ENCODE measurements around the gene IL1B.

Gene IL1B

GRCh38 chr2:112817082-112817689 lies 19.4 kb downstream of the IL1B start:
- H3K4me1 ChIP-seq (ENCODE audit: control insufficient read depth, low read depth, low read length): no peaks in the 10 kb centered on the region
- H3K18ac ChIP-seq (ENCODE audit: low read length): no peak overlapping the region
- H2BK120ac ChIP-seq (ENCODE audit: low read depth, low read length): no peak overlapping the region
- H3K27me3 ChIP-seq (ENCODE audit: insufficient read depth, low read length, poor library complexity): no peaks in the 10 kb centered on the region
- H2BK5ac ChIP-seq (ENCODE audit: low read length): no peak overlapping the region
- no peak overlapping the region for H4K5ac ChIP-seq (ENCODE audit: low read length)
- H2BK15ac ChIP-seq (replicated peaks; ENCODE audit: low read depth): no peak overlapping the region
- no peak overlapping the region for H3K23ac ChIP-seq (ENCODE audit: low read length)
- no peaks in the 10 kb centered on the region for H3K36me3 ChIP-seq (ENCODE audit: control insufficient read depth, insufficient read depth, low read length)
- no peak overlapping the region for H3K9ac ChIP-seq (ENCODE audit: low read length)
- no peak overlapping the region for H3K27ac ChIP-seq (ENCODE audit: low read depth, low read length)
- H3K4me2 ChIP-seq (ENCODE audit: low read length): no peak overlapping the region
- no peak overlapping the region for H3K4me3 ChIP-seq (ENCODE audit: low read length)
- WGBS (ENCODE audit: extremely low coverage, insufficient coverage, low lambda C conversion rate): no CpG with 5 or more reads among the region's 4 CpGs
- no peak overlapping the region for H3K56ac ChIP-seq (ENCODE audit: low read length)
- no peak overlapping the region for H2AK5ac ChIP-seq (ENCODE audit: low read length)
- H3K4ac ChIP-seq (ENCODE audit: low read depth, low read length): no peak overlapping the region
- H3K79me1 ChIP-seq (ENCODE audit: low read length): no peaks in the 10 kb centered on the region
- H4K8ac ChIP-seq (ENCODE audit: low read depth, low read length): no peak overlapping the region
- no peaks in the 10 kb centered on the region for H3K79me2 ChIP-seq (ENCODE audit: control insufficient read depth, insufficient read depth, low read length)
- peak; percentile 38 for DNase-seq

- WGBS (ENCODE audit: extremely low coverage, insufficient coverage, low lambda C conversion rate): no CpG with 5 or more reads among the region's 2 CpGs
- DNase-seq: peak; percentile 93
Measured at GRCh38 chr2:112814278-112814677, 22.3 kb downstream of the IL1B start.

GRCh38 chr2:112813280-112813966 lies 23.2 kb downstream of the IL1B start:
- no peak overlapping the region for H3K9ac ChIP-seq (ENCODE audit: low read length)
- DNase-seq: no peak
- WGBS (ENCODE audit: extremely low coverage, insufficient coverage, low lambda C conversion rate): no CpG with 5 or more reads among the region's 10 CpGs
- H2AK5ac ChIP-seq (ENCODE audit: low read length): no peak overlapping the region
- no peak overlapping the region for H3K4me2 ChIP-seq (ENCODE audit: low read length)
- H3K79me2 ChIP-seq (ENCODE audit: control insufficient read depth, insufficient read depth, low read length): no peaks in the 10 kb centered on the region
- no peak overlapping the region for H3K56ac ChIP-seq (ENCODE audit: low read length)
- H2BK120ac ChIP-seq (ENCODE audit: low read depth, low read length): peak overlapping the region; percentile 35
- H3K23ac ChIP-seq (ENCODE audit: low read length): no peak overlapping the region
- H2BK5ac ChIP-seq (ENCODE audit: low read length): no peak overlapping the region
- H3K18ac ChIP-seq (ENCODE audit: low read length): peak overlapping the region; percentile 61
- H2BK15ac ChIP-seq (replicated peaks; ENCODE audit: low read depth): no peak overlapping the region
- no peak overlapping the region for H3K4me3 ChIP-seq (ENCODE audit: low read length)
- no peaks in the 10 kb centered on the region for H3K27me3 ChIP-seq (ENCODE audit: insufficient read depth, low read length, poor library complexity)
- H3K36me3 ChIP-seq (ENCODE audit: control insufficient read depth, insufficient read depth, low read length): no peaks in the 10 kb centered on the region
- H3K27ac ChIP-seq (ENCODE audit: low read depth, low read length): no peak overlapping the region
- H4K5ac ChIP-seq (ENCODE audit: low read length): no peak overlapping the region
- no peaks in the 10 kb centered on the region for H3K79me1 ChIP-seq (ENCODE audit: low read length)
- no peak overlapping the region for H3K4ac ChIP-seq (ENCODE audit: low read depth, low read length)
- no peaks in the 10 kb centered on the region for H3K4me1 ChIP-seq (ENCODE audit: control insufficient read depth, low read depth, low read length)
- H4K8ac ChIP-seq (ENCODE audit: low read depth, low read length): no peak overlapping the region

More at GRCh38 chr2:112814278-112814677, 22.3 kb downstream of the IL1B start:
- Histone ChIP-seq H3K27ac (ENCODE audit: low read depth, low read length) (peak overlapping the region; percentile 31), H3K56ac (ENCODE audit: low read length) (no peak overlapping the region), H2AK5ac (ENCODE audit: low read length) (no peak overlapping the region), H3K4me1 (ENCODE audit: control insufficient read depth, low read depth, low read length) (no peaks in the 10 kb centered on the region), H3K79me1 (ENCODE audit: low read length) (no peaks in the 10 kb centered on the region), H4K8ac (ENCODE audit: low read depth, low read length) (no peak overlapping the region), H3K9ac (ENCODE audit: low read length) (no peak overlapping the region), H3K4me2 (ENCODE audit: low read length) (no peak overlapping the region), H3K4ac (ENCODE audit: low read depth, low read length) (no peak overlapping the region), H3K27me3 (ENCODE audit: insufficient read depth, low read length, poor library complexity) (no peaks in the 10 kb centered on the region), H3K79me2 (ENCODE audit: control insufficient read depth, insufficient read depth, low read length) (no peaks in the 10 kb centered on the region), H3K36me3 (ENCODE audit: control insufficient read depth, insufficient read depth, low read length) (no peaks in the 10 kb centered on the region), H3K18ac (ENCODE audit: low read length) (peak overlapping the region; percentile 41), H4K5ac (ENCODE audit: low read length) (no peak overlapping the region), H3K23ac (ENCODE audit: low read length) (no peak overlapping the region), H2BK5ac (ENCODE audit: low read length) (no peak overlapping the region), H2BK120ac (ENCODE audit: low read depth, low read length) (no peak overlapping the region), H2BK15ac (replicated peaks; ENCODE audit: low read depth) (no peak overlapping the region), H3K4me3 (ENCODE audit: low read length) (no peak overlapping the region)

GRCh38 chr2:112812318-112813267 lies 24.0 kb downstream of the IL1B start:
- Histone ChIP-seq H3K18ac (ENCODE audit: low read length) (peak overlapping the region; percentile 5), H3K4ac (ENCODE audit: low read depth, low read length) (no peak overlapping the region), H3K4me3 (ENCODE audit: low read length) (no peak overlapping the region), H2BK15ac (replicated peaks; ENCODE audit: low read depth) (no peak overlapping the region), H3K79me2 (ENCODE audit: control insufficient read depth, insufficient read depth, low read length) (no peaks in the 10 kb centered on the region), H3K27me3 (ENCODE audit: insufficient read depth, low read length, poor library complexity) (no peaks in the 10 kb centered on the region), H3K36me3 (ENCODE audit: control insufficient read depth, insufficient read depth, low read length) (no peaks in the 10 kb centered on the region), H2BK5ac (ENCODE audit: low read length) (no peak overlapping the region), H3K4me1 (ENCODE audit: control insufficient read depth, low read depth, low read length) (no peaks in the 10 kb centered on the region), H4K8ac (ENCODE audit: low read depth, low read length) (no peak overlapping the region), H3K56ac (ENCODE audit: low read length) (no peak overlapping the region), H3K23ac (ENCODE audit: low read length) (no peak overlapping the region), H3K4me2 (ENCODE audit: low read length) (no peak overlapping the region), H2BK120ac (ENCODE audit: low read depth, low read length) (no peak overlapping the region), H3K9ac (ENCODE audit: low read length) (no peak overlapping the region), H3K79me1 (ENCODE audit: low read length) (no peaks in the 10 kb centered on the region), H4K5ac (ENCODE audit: low read length) (no peak overlapping the region), H3K27ac (ENCODE audit: low read depth, low read length) (no peak overlapping the region), H2AK5ac (ENCODE audit: low read length) (no peak overlapping the region)
- no peak for DNase-seq
- WGBS (ENCODE audit: extremely low coverage, insufficient coverage, low lambda C conversion rate): no CpG with 5 or more reads among the region's 14 CpGs

- no peak overlapping the region for H4K5ac ChIP-seq (ENCODE audit: low read length)
- H3K79me2 ChIP-seq (ENCODE audit: control insufficient read depth, insufficient read depth, low read length): no peaks in the 10 kb centered on the region
- H3K4me1 ChIP-seq (ENCODE audit: control insufficient read depth, low read depth, low read length): no peaks in the 10 kb centered on the region
- peak; percentile 51 for DNase-seq
- no peaks in the 10 kb centered on the region for H3K36me3 ChIP-seq (ENCODE audit: control insufficient read depth, insufficient read depth, low read length)
- no peak overlapping the region for H3K9ac ChIP-seq (ENCODE audit: low read length)
- no peak overlapping the region for H2AK5ac ChIP-seq (ENCODE audit: low read length)
- no peak overlapping the region for H3K4me2 ChIP-seq (ENCODE audit: low read length)
- H3K23ac ChIP-seq (ENCODE audit: low read length): no peak overlapping the region
- H2BK5ac ChIP-seq (ENCODE audit: low read length): no peak overlapping the region
- no peak overlapping the region for H3K27ac ChIP-seq (ENCODE audit: low read depth, low read length)
- no peak overlapping the region for H3K4me3 ChIP-seq (ENCODE audit: low read length)
- H3K56ac ChIP-seq (ENCODE audit: low read length): no peak overlapping the region
- no peaks in the 10 kb centered on the region for H3K79me1 ChIP-seq (ENCODE audit: low read length)
- no peaks in the 10 kb centered on the region for H3K27me3 ChIP-seq (ENCODE audit: insufficient read depth, low read length, poor library complexity)
- WGBS (ENCODE audit: extremely low coverage, insufficient coverage, low lambda C conversion rate): no CpG with 5 or more reads among the region's 7 CpGs
- H2BK15ac ChIP-seq (replicated peaks; ENCODE audit: low read depth): no peak overlapping the region
- H3K18ac ChIP-seq (ENCODE audit: low read length): peak overlapping the region; percentile 32
- no peak overlapping the region for H2BK120ac ChIP-seq (ENCODE audit: low read depth, low read length)
- no peak overlapping the region for H3K4ac ChIP-seq (ENCODE audit: low read depth, low read length)
- H4K8ac ChIP-seq (ENCODE audit: low read depth, low read length): no peak overlapping the region
Measured at GRCh38 chr2:112811841-112812306, 24.7 kb downstream of the IL1B start.
